HuH-7.5 (cell line): ENCODE results near the gene ADD1.
"Not testable (repeated sequence)": the region's sequence is repeated elsewhere in the genome, so short reads cannot be mapped to it uniquely, and the experiment has no call there.

ENCODE experiments used
- DNase-seq: peaks from one replicate; pipeline ENCODE4 v3.0.0; 2011; ENCODE audit warnings: low spot score

The ADD1 gene

DNA sequence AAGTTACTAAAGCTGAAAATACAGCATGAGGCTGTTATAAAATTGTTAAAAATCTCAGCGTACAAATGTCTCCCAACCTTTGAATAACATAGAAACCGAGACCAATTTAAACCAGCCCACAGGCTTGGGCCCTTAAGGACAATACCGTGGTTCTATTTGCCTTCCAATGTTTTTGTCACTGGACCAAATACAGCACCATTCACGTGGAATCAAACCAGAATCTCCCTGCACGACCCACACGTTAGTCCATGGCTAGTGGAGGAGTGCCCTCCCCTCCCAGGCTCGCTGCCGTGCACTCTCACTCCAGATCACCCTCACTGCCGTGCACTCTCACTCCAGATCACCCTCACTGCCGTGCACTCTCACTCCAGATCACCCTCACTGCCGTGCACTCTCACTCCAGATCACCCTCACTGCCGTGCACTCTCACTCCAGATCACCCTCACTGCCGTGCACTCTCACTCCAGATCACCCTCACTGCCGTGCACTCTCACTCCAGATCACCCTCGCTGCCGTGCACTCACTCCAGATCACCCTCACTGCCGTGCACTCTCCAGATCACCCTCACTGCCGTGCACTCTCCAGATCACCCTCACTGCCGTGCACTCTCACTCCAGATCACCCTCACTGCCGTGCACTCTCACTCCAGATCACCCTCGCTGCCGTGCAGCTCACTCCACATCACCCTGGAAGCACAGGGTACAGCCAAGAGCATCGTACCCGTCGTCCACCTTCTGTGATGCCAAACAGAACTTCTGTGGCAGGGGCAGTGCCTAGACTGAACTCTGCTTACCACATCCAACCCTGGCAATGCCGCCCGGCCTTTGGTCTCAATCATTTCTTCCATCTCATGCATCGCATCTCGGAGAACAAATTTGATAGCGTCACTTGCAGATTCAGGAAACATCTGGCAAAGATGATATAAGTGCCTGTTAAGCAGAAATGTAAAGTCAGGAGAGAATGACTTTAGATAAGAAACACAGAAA lies 102.3 kb downstream of the ADD1 start:
- DNase-seq, result not testable (repeated sequence)

GRCh38 chr4:2946812-2947600 lies 103.4 kb downstream of the ADD1 start:
- DNase-seq, result no peak

DNA sequence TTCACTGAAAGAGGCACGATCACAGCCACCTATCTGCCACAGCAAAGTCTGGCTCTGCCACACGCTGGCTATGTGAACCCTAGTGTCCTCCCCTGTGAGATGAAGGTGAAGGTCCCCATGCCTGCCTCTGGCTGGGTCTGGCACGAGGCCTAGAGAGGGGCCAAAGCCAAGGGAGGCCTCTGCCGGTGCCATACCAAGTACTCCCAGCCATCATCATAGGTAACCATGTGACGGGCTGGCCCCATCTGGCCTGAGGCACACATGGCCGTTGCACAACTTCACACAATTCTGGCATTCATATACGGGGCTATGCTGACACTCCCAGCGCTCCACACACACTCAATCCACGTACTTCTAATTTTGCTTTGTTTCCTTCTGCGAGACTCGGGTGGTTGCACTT lies 104.3 kb downstream of the ADD1 start:
- DNase-seq, result no peak

- no peak for DNase-seq
Observed at GRCh38 chr4:2948895-2949781, 105.5 kb downstream of the ADD1 start.

GRCh38 chr4:2949782-2950125 lies 106.1 kb downstream of the ADD1 start:
- DNase-seq, result no peak

- no peak for DNase-seq
Observed at GRCh38 chr4:2950221-2950989, 106.8 kb downstream of the ADD1 start.

GRCh38 chr4:2953496-2953895 lies 109.9 kb downstream of the ADD1 start:
- no peak for DNase-seq

DNA sequence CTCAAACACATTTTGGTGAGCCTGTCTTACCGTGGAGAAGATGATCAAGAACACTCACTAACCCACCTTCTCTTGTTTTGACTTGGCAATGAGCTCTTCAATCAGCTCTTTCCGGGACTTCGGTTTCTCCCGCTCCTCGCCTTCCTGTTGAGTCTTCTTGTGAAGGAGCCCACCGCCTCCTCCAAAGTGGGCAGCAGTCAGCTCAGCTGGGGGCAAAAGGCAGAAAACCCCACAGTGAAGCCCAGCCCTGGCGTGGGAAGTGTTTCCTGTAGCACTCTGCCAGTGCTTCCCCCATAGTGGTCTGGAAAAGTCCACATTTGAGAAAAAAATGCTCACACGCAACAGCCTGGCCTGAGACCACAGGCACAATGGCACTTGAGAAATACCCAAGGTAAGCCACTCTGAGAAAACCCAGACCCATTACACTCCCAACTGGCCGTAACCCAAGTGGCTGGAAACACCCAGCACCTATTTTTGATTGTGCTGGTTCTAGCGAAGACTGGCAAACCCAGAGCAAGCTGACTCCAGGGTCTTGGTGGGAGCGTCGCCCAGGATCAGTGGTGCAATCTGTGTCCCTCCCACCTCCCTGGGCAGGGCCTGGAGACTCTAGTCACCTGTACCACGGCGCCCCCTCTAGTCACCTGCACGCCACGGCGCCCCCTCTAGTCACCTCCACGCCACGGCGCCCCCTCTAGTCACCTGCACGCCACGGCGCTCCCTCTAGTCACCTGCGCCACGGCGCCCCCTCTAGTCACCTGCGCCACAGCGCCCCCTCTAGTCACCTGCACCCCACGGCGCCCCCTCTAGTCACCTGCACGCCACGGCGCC lies 110.9 kb downstream of the ADD1 start:
- no peak for DNase-seq

DNA sequence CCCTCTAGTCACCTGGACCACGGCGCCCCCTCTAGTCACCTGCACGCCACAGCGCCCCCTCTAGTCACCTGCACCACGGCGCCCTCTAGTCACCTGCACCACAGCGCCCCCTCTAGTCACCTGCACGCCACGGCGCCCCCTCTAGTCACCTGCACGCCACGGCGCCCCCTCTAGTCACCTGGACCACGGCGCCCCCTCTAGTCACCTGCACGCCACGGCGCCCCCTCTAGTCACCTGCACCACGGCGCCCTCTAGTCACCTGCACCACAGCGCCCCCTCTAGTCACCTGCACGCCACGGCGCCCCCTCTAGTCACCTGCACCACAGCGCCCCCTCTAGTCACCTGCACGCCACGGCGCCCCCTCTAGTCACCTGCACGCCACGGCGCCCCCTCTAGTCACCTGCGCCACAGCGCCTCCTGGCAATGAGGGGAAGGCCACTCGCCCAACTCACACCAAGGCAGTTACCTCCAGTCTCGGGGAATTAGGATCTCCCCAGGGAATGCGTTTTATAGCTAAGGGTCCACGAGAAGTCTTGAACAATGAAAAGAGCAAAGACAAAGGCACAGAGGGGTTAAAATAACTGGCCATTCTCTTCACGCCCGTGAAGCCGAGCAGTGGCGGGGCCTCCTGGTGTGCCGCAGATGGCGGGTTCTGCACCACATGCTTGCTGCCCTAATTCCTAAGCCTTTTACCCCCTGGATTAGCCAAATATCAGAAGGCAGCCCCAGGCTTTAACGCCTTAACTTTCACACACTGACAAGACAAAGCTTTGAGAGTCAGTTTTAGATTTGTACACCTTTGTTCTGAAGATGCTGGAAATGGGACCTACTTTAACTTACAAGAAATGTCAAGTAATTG lies 111.8 kb downstream of the ADD1 start:
- not testable (repeated sequence) for DNase-seq

DNA sequence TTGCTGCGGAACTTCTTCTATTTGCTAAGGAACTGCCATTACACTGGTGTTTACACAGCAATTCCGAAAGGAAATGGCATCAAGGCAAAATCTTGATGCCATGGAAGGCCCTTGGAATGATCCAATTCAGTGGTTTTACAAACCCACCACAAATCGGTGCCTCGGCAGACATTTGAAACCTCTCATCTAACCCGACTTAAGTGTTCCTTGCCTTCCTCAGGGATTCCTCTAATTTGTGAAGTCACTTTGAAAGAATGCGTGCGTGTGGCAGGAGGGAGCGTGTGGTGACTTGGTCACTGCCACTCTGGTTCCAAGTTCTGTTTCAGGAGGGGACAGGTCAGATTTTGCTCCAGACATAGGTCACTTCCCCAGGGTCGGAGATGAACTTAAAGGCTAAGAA lies 114.8 kb downstream of the ADD1 start:
- no peak for DNase-seq

- not testable (repeated sequence) for DNase-seq
Observed at GRCh38 chr4:2960450-2960849, 116.8 kb downstream of the ADD1 start.

GRCh38 chr4:2961421-2961810 lies 117.8 kb downstream of the ADD1 start:
- no peak for DNase-seq

- no peak for DNase-seq
Observed at GRCh38 chr4:2961811-2962441, 118.3 kb downstream of the ADD1 start.

DNA sequence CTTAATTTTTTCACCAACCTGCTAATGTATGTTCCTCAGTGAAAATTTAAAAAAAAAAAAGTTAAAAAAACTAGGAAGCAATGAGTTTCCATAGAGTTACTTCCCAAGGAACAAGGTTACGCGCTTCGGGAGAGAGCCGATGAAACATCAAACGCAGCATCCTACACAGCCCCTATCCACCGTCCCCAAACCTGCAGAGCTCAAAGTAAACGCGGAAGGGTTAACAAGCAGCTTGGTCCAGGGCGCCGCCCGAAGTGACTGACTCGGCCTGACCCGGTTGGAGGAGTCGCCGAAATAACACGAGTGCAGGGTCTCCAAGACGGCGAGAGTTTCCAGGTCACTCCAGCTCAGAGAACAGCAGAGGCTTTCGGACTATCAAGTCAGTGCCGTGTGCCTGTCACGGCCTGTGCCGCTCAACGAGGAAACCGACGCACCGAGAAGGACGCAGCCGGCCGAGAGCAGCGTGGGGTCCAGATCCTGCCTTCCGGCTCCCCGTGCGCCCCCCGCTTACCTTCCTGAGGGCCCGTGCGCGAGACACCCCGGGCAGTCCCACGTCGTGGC lies 119.0 kb downstream of the ADD1 start:
- DNase-seq, result no peak

- peak; percentile 96 for DNase-seq
Observed at GRCh38 chr4:2963175-2963965, 119.7 kb downstream of the ADD1 start, which contains the start of the genes GRK4 and NOP14. GRK4 (plus strand) TSS chr4:2963571; CDS start chr4:2964071, 500 bp downstream. NOP14 (minus strand) TSS chr4:2963406; CDS start chr4:2963319, 87 bp downstream.

GRCh38 chr4:2963966-2964471 lies 120.4 kb downstream of the ADD1 start:
- DNase-seq, result peak; percentile 62

GRCh38 chr4:2964706-2965258 lies 121.1 kb downstream of the ADD1 start:
- DNase-seq, result no peak
